Measurements from ENCODE around the gene DDX51.

GRCh38 chr12:132176920-132177551 is 32.9 kb upstream of the DDX51 start:
- TF ChIP-seq POLR2AphosphoS5 (IDR thresholded peaks at IDR 0.05; ENCODE audit: low read depth, low read length) (no peak), POLR2A (IDR thresholded peaks at IDR 0.05; ENCODE audit: low read depth, low read length) (no peak), SPI1 (IDR thresholded peaks at IDR 0.05; ENCODE audit: low read depth, low read length) (no peak)

Data from GM12891 (cell line).